Kidney tubule cell (primary cell): ENCODE data around the gene CXCL11.
"Not testable (repeated sequence)": the region's sequence is repeated elsewhere in the genome, so short reads cannot be mapped to it uniquely, and the experiment has no call there.

Experiments used
- DNase-seq: peaks from one replicate; pipeline ENCODE4 v3.0.0-alpha.2; 2018; ENCODE audit warnings: low spot score

The CXCL11 gene

DNA sequence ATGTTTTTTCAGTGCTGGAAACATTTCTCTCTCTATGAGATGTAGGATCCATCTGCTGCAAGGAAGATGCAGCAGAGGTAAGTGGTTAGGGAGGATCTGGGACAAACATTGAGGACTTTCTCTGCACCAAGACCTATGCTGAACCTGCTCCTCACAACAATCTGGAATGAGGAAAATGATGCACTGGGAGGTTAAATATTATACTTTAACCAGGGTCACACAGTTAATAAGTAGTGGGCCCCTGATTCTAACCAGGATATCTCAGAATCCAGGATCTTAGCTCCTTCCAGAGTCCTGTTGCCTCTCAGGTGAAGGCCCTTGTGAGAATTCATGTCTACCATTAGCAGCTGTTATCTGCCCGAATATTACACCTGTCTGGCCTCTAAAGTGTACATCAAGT lies 35.6 kb downstream of the CXCL11 start:
- DNase-seq: peak; percentile 38

DNA sequence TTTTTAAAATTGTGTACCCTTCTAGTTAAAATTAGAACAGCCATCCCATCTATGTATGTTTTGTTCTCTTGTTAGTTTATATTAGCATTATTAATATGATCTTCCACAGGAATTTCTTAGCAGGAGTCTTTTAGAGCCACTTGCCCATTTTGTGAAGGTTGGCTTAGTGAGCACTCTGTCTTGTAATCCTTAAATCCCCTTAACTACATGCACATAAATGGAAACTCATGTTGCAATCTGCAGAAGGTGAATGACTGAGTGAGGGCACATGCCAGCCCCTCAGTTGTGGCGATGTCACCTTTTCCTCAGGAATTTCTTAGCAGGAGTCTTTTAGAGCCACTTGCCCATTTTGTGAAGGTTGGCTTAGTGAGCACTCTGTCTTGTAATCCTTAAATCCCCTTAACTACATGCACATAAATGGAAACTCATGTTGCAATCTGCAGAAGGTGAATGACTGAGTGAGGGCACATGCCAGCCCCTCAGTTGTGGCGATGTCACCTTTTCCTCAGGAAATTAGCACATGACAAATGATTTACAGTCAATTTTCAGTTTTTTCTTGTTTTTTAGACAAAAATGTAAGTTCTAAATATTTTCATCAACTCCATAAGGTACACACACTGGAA lies 37.2 kb downstream of the CXCL11 start:
- not testable (repeated sequence) for DNase-seq

DNA sequence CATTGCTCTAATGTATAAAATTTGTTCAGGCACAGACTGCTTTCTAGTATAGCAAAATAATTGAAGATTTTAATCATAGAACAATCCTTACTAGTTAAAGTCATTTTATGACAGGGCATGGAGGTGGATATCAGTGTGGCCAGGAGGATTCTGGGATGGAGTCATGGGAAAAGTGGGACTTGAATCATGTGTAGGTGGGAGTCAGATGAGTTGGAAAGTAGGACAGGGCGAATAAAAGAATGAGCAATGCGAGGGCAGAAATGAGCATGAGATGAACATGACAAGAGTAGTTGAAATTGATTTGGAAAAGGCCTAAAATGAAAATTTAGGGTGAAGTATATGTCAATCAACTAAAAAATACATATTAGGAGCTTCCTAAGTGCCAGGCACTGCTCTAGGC lies 37.9 kb downstream of the CXCL11 start:
- no peak for DNase-seq

DNA sequence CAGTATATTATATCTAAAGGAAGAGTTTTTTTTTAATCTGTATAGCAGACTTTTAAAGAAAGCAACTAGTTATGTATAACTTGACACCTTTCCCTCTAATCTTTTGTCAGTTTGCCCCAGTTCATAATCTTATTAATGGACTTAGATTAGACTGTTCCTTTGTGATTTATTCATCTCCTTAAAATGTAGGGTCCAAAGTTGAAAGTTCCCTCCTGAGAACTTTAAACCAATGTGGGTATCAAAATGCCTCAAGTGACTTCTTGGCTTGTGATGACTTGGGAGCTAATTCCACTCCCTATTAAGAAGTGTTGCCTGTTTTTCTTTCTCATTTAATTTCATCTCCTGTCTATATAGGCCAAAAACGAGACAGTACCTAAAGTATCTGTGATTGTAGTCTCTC lies 38.8 kb downstream of the CXCL11 start:
- DNase-seq: no peak

DNA sequence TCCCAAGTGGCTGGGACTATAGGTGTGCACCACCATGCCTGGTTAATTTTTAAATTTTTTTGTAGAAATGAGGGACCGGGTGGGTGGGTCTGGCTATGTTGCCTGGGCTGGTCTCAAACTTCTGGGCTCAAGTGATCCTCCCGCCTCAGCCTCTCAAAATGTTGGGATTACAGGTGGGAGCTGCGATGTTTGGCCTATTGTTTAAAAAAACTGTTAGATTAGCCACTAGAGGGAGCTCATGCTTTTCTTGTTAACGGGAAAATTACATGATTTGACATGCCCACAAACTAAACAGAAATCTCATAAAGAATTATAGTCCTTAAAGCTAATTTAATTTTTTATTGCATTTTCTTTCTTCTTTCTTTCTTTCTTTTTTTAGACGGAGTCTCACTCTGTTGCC lies 40.1 kb downstream of the CXCL11 start:
- peak; percentile 67 for DNase-seq

DNA sequence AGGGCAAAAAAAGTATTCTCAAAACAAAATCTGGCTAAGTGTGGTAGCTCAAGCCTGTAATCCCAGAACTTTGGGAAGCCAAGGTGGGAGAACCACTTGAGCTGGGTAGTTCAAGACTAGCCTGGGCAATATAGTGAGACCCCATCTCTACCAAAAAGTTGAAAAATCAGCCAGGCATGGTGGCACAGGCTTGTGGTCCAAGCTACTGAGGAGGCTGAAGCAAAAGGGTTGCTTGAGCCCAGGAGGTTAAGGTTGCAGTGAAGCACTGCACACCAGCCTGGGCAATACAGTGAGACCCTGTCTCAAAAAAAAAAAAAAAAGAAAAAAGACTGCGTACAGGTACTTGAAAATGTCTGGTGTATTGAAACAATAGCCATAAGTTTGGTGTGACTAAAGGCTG lies 43.4 kb downstream of the CXCL11 start:
- DNase-seq: no peak

DNA sequence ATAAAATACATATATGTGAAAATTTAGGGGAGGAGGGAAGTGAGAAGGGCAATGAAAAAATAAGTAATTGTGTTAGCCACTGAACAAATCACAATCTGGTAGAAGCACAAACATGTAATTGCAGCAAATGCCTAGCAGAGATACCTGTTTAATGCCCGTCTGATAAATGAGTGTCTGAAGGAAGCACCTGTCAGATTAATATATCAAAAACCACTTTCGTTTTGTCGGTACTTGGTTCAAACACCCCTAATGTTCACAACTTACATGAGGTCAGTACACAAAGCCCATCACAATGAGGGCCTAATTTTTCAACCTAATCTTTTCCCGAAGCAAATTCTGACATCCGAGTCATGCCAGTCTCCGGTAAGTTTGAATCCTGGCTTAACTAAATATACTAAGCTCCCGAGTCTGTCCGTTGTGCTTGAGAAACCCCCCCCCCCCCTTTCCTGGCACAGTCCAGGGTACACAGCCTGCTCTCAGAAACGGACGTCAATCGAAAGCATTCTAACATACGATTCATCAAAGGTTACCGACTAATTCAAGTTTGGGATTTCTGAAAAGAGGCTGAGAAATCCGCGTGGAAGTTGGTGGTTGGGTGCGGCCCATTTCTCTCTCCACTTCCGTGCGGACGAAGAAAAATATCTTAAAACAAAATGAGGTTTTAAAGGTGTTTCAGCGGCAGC lies 45.9 kb downstream of the CXCL11 start:
- peak; percentile 14 for DNase-seq

DNA sequence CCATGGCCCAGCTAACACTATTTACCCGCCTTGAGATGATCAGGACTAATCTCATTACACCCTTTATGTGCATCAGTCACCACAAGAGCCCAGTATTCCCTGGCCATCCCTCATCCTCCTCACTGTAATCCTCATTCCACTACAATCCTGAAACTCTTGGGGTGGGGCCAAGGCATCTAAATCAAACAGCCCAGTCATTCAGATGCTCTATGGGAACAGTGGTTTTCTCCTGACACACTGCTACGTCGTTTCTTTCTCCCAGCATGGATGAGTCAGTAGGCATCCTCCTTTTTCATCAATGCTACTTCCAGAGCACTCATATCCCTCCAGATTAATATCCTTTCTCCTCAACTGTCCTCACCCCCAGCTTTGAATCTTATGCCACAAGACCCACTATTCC lies 50.8 kb downstream of the CXCL11 start:
- DNase-seq: peak; percentile 54
